Endothelial cell (in vitro differentiated cells): ENCODE data around the gene PHEX. TPM values are rescaled to one million over a fixed set of nuclear protein-coding genes. Genes with fewer than 3 reads are reported as not detected.

ENCODE experiments used
- DNase-seq: peaks from one replicate; pipeline ENCODE4 v3.0.0; 2021; ENCODE audit warnings: low spot score
- H3K27ac Mint-ChIP-seq: one replicate; pipeline ENCODE4 v1.8.0; 2021; ENCODE audit warnings: mixed read lengths, inconsistent platforms; ENCODE audit not compliant: unreplicated experiment
- H3K27me3 Mint-ChIP-seq: one replicate; pipeline ENCODE4 v1.8.0; 2021; ENCODE audit warnings: mild to moderate bottlenecking, moderate library complexity, mixed read lengths, inconsistent platforms; ENCODE audit not compliant: unreplicated experiment
- H3K36me3 Mint-ChIP-seq: one replicate; pipeline ENCODE4 v1.8.0; 2021; ENCODE audit warnings: mild to moderate bottlenecking, low read depth, mixed read lengths, inconsistent platforms; ENCODE audit not compliant: unreplicated experiment
- H3K4me1 Mint-ChIP-seq: one replicate; pipeline ENCODE4 v1.8.0; 2021; ENCODE audit warnings: mild to moderate bottlenecking, mixed read lengths, inconsistent platforms; ENCODE audit not compliant: unreplicated experiment
- H3K4me3 Mint-ChIP-seq: one replicate; pipeline ENCODE4 v1.8.0; 2021; ENCODE audit warnings: mild to moderate bottlenecking, mixed read lengths, inconsistent platforms; ENCODE audit not compliant: unreplicated experiment
- H3K9me3 Mint-ChIP-seq: one replicate; pipeline ENCODE4 v1.8.0; 2021; ENCODE audit warnings: mixed read lengths, inconsistent platforms; ENCODE audit not compliant: unreplicated experiment
- CTCF ChIP-seq: fragments of 200-600 bp; sonication (generic); IDR thresholded peaks from one replicate; pipeline ENCODE4 v1.5.0; 2021; ENCODE audit warnings: antibody characterized with exemption; ENCODE audit not compliant: unreplicated experiment
- total RNA-seq: library from RNA; stranded (reverse); fragmentation: NEBNext Ultra II Directional; extraction: Animal tissue kit (Norgen Biotek cat#: 25700); gene quantifications from one replicate; pipeline ENCODE4 v1.2.1, GENCODE V29; 2021; ENCODE audit not compliant: unreplicated experiment

PHEX gene
- total RNA-seq, 1 donor from 2014 or later = 0.46 TPM

DNA sequence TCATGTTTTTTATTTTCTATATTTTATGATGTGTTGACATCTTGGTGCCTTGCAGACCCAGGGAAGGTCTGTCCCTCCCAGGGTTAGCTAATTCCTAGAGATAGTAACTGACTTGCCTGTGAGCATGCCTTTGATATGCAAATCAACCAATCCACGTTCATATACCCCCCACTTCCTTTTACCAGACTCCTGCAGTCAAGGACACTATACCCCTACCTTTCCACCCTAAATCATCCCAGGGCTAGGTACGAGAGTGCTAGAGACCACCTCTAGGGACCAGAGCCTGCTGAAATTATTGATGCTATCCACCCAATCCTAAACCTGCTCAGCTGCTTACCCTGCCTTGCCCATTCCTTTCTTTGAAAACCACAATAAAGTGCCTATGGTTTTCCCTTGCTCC is 7.5 kb upstream of the PHEX start:
- Mint-ChIP-seq H3K4me1 (peaks cover 4% of the 10 kb centered on the region), H3K27me3 (no peaks in the 10 kb centered on the region), H3K36me3 (no peaks in the 10 kb centered on the region), H3K4me3 (no peak overlapping the region), H3K9me3 (no peaks in the 10 kb centered on the region), H3K27ac (no peak overlapping the region)
- DNase-seq = no peak
- no peak for TF ChIP-seq CTCF

- Mint-ChIP-seq H3K27me3 (no peaks in the 10 kb centered on the region), H3K27ac (no peak overlapping the region), H3K4me1 (peaks cover 7% of the 10 kb centered on the region), H3K9me3 (no peaks in the 10 kb centered on the region), H3K4me3 (no peak overlapping the region), H3K36me3 (no peaks in the 10 kb centered on the region)
- no peak for TF ChIP-seq CTCF
- DNase-seq = no peak
Measured at GRCh38 chrX:22025751-22026150, 6.4 kb upstream of the PHEX start.

GRCh38 chrX:22026731-22027130 is 5.4 kb upstream of the PHEX start:
- no peaks in the 10 kb centered on the region for H3K9me3 Mint-ChIP-seq
- no peak overlapping the region for H3K4me3 Mint-ChIP-seq
- H3K27me3 Mint-ChIP-seq = no peaks in the 10 kb centered on the region
- DNase-seq = no peak
- H3K4me1 Mint-ChIP-seq = peaks cover 7% of the 10 kb centered on the region
- no peak for TF ChIP-seq CTCF
- H3K27ac Mint-ChIP-seq = no peak overlapping the region
- no peaks in the 10 kb centered on the region for H3K36me3 Mint-ChIP-seq

DNA sequence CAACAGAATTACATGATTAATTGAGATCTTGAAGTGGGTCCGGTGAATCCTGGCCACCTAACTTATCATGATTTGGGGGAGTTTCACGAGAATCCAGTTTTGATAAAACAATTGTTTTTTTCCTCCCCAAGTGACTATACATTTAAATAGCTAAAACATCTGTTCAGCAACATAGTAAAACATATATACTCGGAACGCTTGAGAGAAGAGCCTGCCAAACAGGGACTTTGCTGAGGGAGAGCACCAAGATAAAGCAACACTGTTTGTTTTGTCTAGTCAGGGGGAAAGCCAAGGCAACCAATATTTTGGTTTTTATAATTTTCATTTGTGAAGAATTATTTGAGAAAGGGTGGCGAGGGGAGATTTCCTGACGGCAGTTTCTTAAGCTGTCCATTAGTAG is 381 bp downstream of the PHEX start:
- Mint-ChIP-seq H3K4me1 (peaks cover 7% of the 10 kb centered on the region), H3K9me3 (no peaks in the 10 kb centered on the region), H3K36me3 (no peaks in the 10 kb centered on the region), H3K4me3 (no peak overlapping the region), H3K27ac (no peak overlapping the region), H3K27me3 (no peaks in the 10 kb centered on the region)
- no peak for DNase-seq
- no peak for TF ChIP-seq CTCF

DNA sequence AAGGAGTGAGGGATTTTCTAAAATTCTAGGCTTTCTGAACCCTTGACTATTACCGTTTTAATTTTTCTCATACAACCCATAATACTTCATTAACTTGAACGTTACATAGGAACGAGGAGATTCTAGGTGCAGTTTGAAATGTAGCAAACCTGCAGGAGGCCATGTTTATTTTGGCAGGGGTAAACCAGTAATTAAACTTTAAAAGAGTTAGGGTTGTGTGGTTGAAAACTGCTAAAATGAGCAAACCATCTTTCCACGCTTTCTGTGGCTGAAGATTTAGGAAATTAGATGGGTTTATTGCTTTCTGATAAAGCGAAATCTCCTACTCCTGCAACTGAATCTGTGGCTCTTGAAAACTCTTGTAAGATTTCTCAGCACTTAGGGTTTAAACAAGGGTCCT is 1.7 kb downstream of the PHEX start:
- DNase-seq = no peak
- Mint-ChIP-seq H3K4me3 (no peak overlapping the region), H3K4me1 (peaks cover 9% of the 10 kb centered on the region), H3K27me3 (no peaks in the 10 kb centered on the region), H3K9me3 (no peaks in the 10 kb centered on the region), H3K36me3 (no peaks in the 10 kb centered on the region), H3K27ac (no peak overlapping the region)
- TF ChIP-seq CTCF = no peak
